ENCODE measurements around the gene CCDC38. TPM values are rescaled to one million over a fixed set of nuclear protein-coding genes. Genes with fewer than 3 reads are reported as not detected.

CCDC38 gene
- total and polyA plus RNA-seq, 11 donors = 0.03 to 0.20 (median 0.08) TPM; not detected in 8

DNA sequence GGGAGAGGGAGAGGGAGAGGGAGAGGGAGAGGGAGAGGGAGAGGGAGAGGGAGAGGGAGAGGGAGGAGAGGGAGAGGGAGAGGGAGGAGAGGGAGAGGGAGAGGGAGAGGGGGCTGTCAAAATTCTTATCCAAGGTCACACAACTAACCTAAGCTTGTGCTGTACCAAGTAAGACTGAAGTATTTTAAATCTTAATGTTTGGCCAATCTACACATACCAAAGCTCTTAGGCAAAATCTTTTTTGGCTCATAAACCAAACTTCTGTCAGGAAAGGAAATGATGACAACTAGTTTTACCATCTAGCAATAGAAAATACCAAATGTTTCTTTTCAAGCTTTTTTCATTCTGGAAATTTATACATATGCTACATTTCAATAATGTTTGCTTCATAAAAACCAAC lies 33.8 kb downstream of the CCDC38 start:
- Histone ChIP-seq H3K9me3 (peaks cover 0 to 7% (median 0%) of the 10 kb centered on the region in 12 donors), H3K27me3 (no peaks in the 10 kb centered on the region), H3K27ac (no peak overlapping the region), H3K36me3 (no peaks in the 10 kb centered on the region), H3K4me1 (no peaks in the 10 kb centered on the region), H3K4me3 (no peak overlapping the region)
- ATAC-seq (no peak), DNase-seq (no peak)
- intact Hi-C loops (cut with DNase I) = no loop called here
- TF ChIP-seq, protein P1, sequence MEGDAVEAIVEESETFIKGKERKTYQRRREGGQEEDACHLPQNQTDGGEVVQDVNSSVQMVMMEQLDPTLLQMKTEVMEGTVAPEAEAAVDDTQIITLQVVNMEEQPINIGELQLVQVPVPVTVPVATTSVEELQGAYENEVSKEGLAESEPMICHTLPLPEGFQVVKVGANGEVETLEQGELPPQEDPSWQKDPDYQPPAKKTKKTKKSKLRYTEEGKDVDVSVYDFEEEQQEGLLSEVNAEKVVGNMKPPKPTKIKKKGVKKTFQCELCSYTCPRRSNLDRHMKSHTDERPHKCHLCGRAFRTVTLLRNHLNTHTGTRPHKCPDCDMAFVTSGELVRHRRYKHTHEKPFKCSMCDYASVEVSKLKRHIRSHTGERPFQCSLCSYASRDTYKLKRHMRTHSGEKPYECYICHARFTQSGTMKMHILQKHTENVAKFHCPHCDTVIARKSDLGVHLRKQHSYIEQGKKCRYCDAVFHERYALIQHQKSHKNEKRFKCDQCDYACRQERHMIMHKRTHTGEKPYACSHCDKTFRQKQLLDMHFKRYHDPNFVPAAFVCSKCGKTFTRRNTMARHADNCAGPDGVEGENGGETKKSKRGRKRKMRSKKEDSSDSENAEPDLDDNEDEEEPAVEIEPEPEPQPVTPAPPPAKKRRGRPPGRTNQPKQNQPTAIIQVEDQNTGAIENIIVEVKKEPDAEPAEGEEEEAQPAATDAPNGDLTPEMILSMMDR (IDR thresholded peaks at IDR 0.05) = no peak
- no peak for TF ChIP-seq POLR2A (IDR thresholded peaks at IDR 0.05)

DNA sequence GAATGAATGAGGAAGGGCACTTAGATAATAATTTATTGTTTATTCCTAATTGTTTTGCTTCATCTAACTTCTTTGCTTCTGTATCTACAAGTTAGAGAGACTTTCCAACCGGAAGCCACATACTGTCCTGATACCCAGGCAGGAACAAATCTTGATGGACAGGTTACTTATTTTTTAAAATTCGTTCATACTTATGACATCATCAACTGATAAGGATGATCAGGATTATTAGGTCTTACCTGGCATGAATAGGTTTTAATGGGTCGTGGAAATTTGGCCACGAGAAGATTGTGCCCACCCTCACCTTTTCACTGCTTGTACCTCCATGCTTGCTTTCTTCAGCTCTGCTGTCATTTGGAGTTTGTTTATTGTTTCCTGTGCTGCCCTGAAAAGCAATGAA lies 44.3 kb downstream of the CCDC38 start:
- DNase-seq (no peak), ATAC-seq (no peak)
- WGBS, 4 donors = 57 to 73% (median 70%) methylated on average over 4 of the region's 4 CpGs
- Histone ChIP-seq H3K27ac (no peak overlapping the region), H3K27me3 (no peaks in the 10 kb centered on the region), H3K36me3 (no peaks in the 10 kb centered on the region), H3K4me1 (no peaks in the 10 kb centered on the region), H3K4me3 (no peak overlapping the region), H3K9me3 (peaks cover 0 to 10% (median under 1%) of the 10 kb centered on the region in 12 donors)
- intact Hi-C loops (cut with DNase I) = no loop called here
- no peak for TF ChIP-seq POLR2A (IDR thresholded peaks at IDR 0.05)
- TF ChIP-seq, protein P1 (IDR thresholded peaks at IDR 0.05) = no peak

DNA sequence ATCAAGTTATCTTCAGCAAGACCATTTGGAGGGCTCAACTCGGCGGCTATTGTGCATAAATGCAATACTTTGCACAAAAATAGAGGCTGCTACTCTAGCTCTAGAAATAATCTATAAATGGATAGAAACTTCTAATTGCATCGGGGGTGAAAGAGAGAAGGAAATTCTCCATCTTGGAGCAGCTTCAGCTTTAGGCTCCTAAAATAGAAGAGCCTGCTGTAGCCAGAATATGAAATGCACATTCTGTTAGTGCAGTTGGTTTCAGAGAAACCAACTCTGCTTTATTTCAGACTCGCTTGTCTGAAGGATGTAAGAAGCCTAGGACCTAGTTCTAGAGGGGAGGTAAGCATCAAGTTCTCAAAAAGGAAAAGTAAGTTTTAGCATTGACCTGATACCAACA lies 45.6 kb downstream of the CCDC38 start:
- H3K27me3 ChIP-seq = no peaks in the 10 kb centered on the region
- no peaks in the 10 kb centered on the region for H3K36me3 ChIP-seq
- no peaks in the 10 kb centered on the region for H3K9me3 ChIP-seq
- 69 to 91% (median 89%) methylated on average over 4 of the region's 4 CpGs for WGBS, 4 donors
- no peak overlapping the region for H3K4me3 ChIP-seq
- no peak overlapping the region for H3K27ac ChIP-seq
- ATAC-seq (no peak), DNase-seq (no peak)
- TF ChIP-seq, protein P1 (IDR thresholded peaks at IDR 0.05) = no peak
- TF ChIP-seq POLR2A (IDR thresholded peaks at IDR 0.05) = no peak
- H3K4me1 ChIP-seq = no peaks in the 10 kb centered on the region
- intact Hi-C loops (cut with DNase I) = no loop called here

DNA sequence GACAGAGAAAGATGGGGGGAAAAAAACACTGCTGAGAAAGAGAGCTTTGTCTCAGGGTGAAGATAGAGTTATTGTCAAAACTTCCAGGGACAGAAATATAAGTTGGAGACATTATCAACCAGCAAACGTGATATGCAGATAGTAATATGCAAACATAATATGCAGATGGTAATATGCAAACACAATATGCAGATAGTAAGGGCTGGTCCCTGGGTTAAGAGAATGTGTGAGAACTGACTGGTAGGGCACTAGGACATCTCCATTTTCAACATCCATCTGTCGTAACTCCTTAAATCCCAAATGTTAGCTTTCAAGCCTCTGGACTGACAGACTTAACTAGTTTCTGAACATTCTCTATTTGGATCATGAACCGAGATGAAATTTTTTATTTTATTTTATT lies 51.5 kb downstream of the CCDC38 start:
- TF ChIP-seq POLR2A (IDR thresholded peaks at IDR 0.05) = no peak
- TF ChIP-seq, protein P1 (IDR thresholded peaks at IDR 0.05) = no peak
- DNase-seq = no peak
- 75 to 77% (median 75%) methylated on average over 3 of the region's 3 CpGs for WGBS, 4 donors
- no peak overlapping the region for H3K27ac ChIP-seq
- H3K27me3 ChIP-seq = no peaks in the 10 kb centered on the region
- H3K9me3 ChIP-seq = no peaks in the 10 kb centered on the region
- no peak overlapping the region for H3K4me3 ChIP-seq
- no peak for ATAC-seq
- no peaks in the 10 kb centered on the region for H3K36me3 ChIP-seq
- H3K4me1 ChIP-seq = no peaks in the 10 kb centered on the region
- intact Hi-C loops (cut with DNase I) = no loop called here

Measured in heart left ventricle (tissue), 16 donors.